NCI-H187 treated with DMSO at 0.1 percent for 48 hours (cell line): ENCODE results near the gene RGPD3.
"Not testable (repeated sequence)": the region's sequence is repeated elsewhere in the genome, so short reads cannot be mapped to it uniquely, and the experiment has no call there.

Source experiments
- DNase-seq: peaks from one replicate; lab custom pipeline; 2025; lab: John Stamatoyannopoulos, UW

Gene RGPD3

GRCh38 chr2:106468107-106468506, at the start of gene RGPD3:
TSS of gene RGPD3 (minus strand) at chr2:106468413. CDS start at chr2:106468288, 125 bp downstream.
- not testable (repeated sequence) for DNase-seq

- DNase-seq, result no peak
Measured at GRCh38 chr2:106517329-106517728, 49.1 kb upstream of the RGPD3 start.

- DNase-seq, result no peak
Measured at GRCh38 chr2:106516864-106517263, 48.7 kb upstream of the RGPD3 start.

- no peak for DNase-seq
Measured at GRCh38 chr2:106516436-106516835, 48.2 kb upstream of the RGPD3 start.

GRCh38 chr2:106514827-106515226, 46.6 kb upstream of the RGPD3 start:
- DNase-seq, result not testable (repeated sequence)

- DNase-seq, result not testable (repeated sequence)
Measured at GRCh38 chr2:106513391-106513790, 45.2 kb upstream of the RGPD3 start.

- not testable (repeated sequence) for DNase-seq
Measured at GRCh38 chr2:106511934-106512333, 43.7 kb upstream of the RGPD3 start.

- DNase-seq, result not testable (repeated sequence)
Measured at GRCh38 chr2:106511476-106511901, 43.3 kb upstream of the RGPD3 start.

- DNase-seq, result not testable (repeated sequence)
Measured at GRCh38 chr2:106510791-106511190, 42.6 kb upstream of the RGPD3 start.

GRCh38 chr2:106509374-106509770, 41.2 kb upstream of the RGPD3 start:
- not testable (repeated sequence) for DNase-seq

GRCh38 chr2:106508660-106509373, 40.6 kb upstream of the RGPD3 start:
- not testable (repeated sequence) for DNase-seq

- not testable (repeated sequence) for DNase-seq
Measured at GRCh38 chr2:106506002-106506687, 37.9 kb upstream of the RGPD3 start.

GRCh38 chr2:106504787-106505186, 36.6 kb upstream of the RGPD3 start:
- DNase-seq, result not testable (repeated sequence)

GRCh38 chr2:106504192-106504591, 36.0 kb upstream of the RGPD3 start:
- not testable (repeated sequence) for DNase-seq

- not testable (repeated sequence) for DNase-seq
Measured at GRCh38 chr2:106502351-106502750, 34.1 kb upstream of the RGPD3 start.

GRCh38 chr2:106500350-106500749, 32.1 kb upstream of the RGPD3 start:
- DNase-seq, result not testable (repeated sequence)

GRCh38 chr2:106498549-106498948, 30.3 kb upstream of the RGPD3 start:
- not testable (repeated sequence) for DNase-seq

GRCh38 chr2:106492913-106493312, 24.7 kb upstream of the RGPD3 start:
- not testable (repeated sequence) for DNase-seq

GRCh38 chr2:106492399-106492798, 24.2 kb upstream of the RGPD3 start:
- DNase-seq, result not testable (repeated sequence)

GRCh38 chr2:106489701-106490100, 21.5 kb upstream of the RGPD3 start:
- DNase-seq, result not testable (repeated sequence)

GRCh38 chr2:106487386-106488191, 19.4 kb upstream of the RGPD3 start:
- DNase-seq, result not testable (repeated sequence)
